ENCODE data around the gene BRD9.
"Not testable (repeated sequence)": the region's sequence is repeated elsewhere in the genome, so short reads cannot be mapped to it uniquely, and the experiment has no call there.

BRD9 gene

DNA sequence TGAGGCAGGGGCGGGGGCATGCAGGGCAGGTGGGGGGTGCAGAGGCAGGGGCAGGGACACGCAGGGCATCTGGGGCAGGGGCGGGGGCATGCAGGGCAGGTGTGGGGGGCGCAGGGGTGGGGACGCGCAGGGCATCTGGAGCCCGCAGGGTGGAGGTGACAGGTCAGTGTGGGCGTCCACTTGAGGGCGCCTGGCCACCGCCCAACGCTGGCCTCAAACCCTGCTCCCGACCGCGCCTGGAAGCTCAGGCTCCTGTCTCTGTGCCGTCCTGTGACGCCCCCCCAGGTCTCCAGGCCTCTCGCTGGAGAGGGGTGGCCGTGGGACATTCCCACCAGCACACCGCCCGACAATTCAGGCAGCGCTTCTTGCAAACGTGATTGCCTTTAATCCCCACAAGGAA is 48.7 kb downstream of the BRD9 start:
- not testable (repeated sequence) for DNase-seq (ENCODE audit: low read depth)

DNA sequence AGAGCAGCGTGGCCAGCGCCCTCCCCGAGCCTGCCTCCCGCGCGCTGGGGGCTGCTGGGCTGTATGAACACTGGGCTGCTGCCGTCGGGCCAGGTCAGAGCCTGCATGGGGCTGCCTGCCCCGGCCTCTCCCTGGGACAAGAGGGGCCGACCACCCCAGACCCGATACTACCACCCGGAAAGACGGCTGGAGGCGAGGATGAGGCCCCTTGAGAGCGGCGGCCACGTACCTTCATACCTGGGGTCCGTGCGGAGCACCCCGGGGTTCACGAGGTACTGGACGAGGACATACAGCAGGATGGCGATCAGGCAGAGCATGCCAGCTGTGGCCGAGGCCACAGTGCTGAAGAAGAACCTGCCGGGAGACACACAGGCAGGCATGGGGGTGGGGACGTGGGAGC is 49.2 kb downstream of the BRD9 start:
- not testable (repeated sequence) for DNase-seq (ENCODE audit: low read depth)

DNA sequence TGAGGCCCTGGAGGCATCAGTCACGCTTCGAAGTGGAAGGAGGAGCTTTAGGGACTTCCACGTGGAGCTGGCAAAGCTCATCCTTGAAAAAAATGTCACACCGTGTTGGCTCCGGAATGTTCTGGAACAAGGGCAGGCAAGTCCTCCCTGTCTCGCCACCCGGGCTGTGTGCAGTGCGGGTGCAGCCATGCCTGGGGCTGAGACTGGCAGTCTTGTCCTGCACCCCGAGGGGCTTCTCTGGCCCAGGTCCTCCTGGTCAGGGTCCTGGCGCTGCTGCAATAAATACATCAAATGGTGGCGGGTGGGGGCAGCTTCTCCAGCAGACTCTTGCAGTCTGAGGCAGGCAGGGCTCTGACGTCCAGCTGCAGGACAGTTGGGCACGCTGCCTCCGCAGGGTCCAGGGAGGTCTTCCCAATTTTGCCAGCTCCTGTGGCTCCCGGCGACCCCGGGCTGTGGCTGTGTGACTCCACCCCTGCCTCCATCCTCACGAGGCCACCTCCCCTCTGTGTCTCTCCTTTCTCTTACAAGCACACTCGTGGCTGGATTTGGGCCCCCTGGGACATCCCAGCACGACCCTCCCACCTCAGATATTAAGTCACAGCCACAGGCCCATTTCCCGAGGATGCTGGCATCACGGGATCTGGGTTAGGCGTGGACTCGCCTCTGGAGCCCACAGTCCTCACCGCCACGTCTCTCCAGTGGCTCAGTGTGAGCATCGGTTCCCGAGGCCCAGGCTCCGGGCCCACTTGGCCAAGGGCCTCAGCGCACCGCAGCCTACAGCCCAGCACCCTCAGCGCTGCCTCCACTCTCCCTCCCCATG is 50.0 kb downstream of the BRD9 start:
- DNase-seq (ENCODE audit: low read depth), result not testable (repeated sequence)

DNA sequence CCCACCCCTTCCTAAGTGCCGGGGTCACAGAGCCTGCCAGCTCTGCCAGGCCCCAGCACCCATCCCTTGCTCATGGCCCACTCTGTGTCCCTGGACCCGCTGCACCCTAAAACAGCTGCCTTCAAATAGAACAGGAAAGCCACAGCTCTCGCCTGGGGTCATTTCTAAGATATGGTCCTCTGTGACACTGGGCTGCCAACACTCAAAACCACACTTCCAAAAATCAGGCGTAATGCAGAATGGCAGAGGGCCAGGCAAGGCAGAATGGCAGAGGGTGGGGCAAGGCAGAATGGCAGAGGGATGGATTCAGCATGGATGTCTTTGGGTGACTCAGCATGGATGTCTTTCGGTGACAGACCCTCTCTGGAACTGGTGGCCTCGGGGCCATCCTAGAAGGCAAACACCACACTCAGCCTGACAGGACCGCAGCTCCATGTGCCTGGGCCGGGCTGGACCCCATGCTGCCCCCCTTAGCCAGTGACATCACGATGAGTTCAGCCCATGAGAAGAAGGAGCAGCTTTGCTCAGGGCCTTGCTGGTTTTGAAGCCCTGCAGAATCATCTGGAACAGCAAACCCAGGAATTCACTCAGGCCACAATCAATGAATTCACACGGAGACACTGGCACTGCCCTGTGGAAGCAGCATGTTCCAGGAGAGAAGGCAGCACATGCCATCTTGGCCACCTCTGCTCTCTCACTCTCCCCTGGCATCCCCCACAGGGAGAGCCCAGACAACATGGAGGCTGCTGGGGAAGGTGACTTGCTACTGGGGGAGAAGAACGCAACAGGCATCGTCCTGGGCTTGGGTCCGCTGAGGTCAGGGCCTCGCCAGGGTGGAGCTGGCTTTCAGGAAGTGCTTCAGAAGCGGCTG is 50.8 kb downstream of the BRD9 start:
- DNase-seq (ENCODE audit: low read depth), result not testable (repeated sequence)

DNA sequence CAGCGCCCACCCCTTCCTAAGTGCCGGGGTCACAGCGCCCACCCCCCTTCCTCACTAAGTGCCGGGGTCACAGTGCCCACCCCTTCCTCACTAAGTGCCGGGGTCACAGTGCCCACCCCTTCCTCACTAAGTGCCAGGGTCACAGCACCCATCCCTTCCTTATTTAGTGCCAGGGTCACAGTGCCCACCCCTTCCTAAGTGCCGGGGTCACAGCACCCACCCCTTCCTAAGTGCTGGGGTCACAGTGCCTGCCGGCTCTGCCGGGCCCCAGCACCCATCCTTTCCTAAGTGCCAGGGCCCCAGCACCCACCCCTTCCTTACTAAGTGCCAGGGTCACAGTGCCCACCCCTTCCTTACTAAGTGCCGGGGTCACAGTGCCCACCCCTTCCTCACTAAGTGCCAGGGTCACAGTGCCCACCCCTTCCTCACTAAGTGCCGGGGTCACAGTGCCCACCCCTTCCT is 51.6 kb downstream of the BRD9 start:
- not testable (repeated sequence) for DNase-seq (ENCODE audit: low read depth)

DNA sequence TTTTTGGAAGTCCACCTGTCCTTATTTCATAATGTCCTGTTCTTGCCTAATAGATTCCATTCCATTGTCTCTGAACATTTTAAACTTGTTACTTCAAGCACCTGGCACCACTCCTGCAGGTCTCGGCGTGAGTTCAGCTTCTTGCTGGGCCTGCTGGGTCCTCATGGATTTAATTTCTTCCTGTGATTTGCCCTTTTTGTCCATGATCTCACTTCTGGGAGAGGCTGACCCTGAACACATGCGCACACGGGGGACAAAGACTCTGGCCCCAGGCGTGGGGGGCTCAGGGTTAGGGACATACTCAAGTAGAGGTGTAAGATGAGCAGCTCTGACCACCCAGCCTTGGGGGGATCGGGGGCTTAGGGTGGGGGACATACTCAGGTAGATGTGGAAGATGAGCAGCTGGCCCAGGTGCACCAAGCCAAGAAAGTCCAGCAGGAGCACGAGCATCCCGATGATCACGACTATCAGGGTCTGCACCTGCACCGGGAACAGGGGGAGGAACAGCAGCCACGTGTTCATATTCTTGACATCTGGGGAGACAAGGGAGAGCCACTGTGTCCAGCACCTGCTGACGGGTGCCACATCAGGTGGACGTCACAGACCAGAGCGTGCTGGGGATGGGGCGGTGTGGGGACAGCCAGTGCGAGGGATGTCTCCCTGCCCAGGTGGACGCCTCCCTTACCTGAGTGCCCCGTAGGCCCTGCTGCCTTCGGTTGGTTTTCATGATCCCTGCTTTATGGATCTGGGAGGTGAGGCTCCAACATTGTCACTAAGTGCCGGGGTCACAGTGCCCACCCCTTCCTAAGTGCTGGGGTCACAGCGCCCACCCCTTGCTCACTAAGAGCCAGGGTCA is 52.3 kb downstream of the BRD9 start:
- not testable (repeated sequence) for DNase-seq (ENCODE audit: low read depth)

DNA sequence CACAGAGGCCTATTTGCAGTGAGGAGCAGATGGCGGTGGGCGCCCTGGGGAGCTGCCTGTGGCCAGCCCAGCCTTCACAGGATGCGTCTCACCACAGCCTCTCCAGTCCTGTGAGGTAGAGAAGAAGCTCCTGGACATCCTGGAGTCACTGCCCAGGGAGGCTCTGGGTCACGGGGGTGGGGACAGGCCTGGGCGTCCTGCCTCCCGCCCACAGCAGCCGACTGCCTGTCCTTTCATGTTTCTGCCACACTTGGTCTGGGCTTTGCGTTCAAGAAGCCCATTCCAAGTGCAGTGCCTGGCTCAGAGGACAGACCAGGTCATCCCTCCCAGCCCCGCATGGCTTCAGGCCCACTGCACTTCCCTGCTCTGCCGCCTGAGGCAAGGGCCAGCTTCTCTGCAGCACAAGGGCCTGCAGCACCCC is 54.2 kb downstream of the BRD9 start:
- not testable (repeated sequence) for DNase-seq (ENCODE audit: low read depth)

DNA sequence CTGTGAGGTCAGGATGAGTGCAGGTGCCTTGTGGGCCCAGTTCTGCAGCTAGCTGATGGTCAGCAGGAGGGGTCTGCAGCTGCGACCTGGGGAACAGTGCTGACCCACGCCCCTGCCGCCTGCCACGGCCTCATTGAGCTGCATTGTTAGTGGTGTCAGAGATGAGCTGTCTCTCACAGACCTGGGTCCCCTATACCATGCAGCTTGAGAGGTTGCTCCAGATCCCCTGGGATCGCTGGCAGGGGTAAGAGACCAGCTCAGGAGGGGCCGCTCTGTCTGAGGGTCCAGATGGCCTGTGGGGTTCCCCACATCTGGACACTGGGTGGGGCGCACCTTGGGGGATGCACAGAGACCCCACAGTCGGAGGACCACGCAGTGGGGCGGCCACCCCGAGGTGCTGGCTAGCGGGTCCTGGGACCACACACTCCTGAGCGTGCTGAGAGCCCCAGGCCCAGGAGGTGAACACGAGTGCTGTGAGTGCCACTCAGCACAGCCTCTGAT is 54.9 kb downstream of the BRD9 start:
- DNase-seq (ENCODE audit: low read depth), result not testable (repeated sequence)

DNA sequence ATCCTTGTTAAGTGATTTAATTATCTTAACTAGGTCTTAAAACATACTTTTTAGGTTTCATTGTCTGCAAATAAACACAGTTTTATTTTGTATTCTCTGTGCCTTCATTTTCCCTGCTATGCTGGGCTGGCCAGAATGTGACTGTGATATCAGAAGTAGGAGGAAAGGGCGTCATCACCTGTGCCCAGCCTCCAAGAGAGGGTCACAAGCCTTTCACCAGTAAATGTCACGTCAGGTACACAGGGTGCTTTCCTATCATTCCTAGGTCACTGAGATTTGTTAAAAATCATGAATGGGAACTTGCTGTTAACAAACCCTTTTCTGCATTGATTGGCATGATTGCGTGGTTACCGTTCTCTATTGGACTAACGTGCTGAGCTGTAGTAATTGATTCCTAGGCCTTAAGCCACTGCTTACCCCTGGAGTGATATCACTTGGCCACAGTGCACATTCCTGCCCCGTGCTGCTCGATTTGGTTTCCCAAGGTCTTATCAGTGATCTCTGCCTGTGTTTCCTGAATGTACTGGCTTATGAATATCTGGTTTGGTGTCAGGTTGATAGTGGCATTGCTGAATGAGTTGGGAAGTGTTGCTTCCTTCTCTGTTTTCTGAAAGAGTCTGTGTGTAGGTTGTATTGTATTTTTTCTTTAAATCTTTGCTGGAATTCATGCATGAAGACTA is 56.5 kb downstream of the BRD9 start:
- not testable (repeated sequence) for DNase-seq (ENCODE audit: low read depth)

DNA sequence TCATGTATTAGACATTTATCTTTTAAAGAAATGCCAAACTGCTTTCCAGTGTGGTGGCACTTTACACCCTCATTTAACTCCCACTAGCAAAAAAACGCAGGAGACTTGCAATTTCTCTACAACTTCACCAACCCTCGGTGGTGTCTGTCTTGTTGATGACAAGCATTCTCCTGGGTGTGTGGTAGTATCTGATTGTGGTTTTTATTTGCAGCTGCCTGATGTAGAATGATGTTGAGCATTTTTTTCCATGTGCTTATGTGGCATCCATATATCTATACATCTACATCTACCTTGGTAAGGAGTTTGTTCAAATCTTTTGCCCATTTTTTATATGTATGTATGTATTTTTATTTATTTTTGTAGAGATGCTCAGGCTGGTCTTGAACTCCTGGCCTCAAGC is 58.6 kb downstream of the BRD9 start:
- not testable (repeated sequence) for DNase-seq (ENCODE audit: low read depth)

DNA sequence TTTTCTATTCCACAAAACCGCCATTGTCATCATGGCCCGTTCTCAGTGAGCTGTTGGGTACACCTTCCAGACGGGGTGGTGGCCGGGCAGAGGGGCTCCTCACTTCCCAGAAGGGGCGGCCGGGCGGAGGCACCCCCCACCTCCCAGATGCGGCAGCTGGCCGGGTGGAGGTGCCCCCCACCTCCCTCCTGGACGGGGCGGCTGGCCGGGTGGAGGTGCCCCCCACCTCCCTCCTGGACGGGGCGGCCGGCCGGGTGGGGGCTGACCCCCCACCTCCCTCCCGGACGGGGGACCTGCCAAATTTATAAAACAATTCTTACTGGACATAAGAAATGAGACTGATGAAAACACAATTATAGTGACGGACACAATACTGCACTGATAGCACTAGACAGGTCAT is 64.4 kb downstream of the BRD9 start:
- DNase-seq (ENCODE audit: low read depth), result not testable (repeated sequence)

DNA sequence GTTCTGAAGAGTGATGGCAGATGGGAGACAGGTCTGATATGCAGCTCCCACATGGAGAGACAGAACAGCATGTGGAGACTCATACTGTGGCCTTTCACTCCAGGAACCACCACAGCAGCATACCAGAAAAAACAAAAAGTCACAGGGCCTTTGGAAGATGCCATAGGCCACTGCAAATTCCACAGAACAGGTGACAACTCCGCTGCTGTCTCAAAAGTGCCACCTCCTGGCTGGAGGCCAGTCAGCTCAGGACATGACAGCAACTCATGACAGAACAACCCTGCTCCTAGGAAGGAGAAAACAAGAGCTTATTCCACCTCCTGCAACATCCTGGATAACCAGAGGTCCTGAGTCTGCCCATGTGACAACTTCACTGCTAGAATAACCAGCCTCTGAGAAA is 67.1 kb downstream of the BRD9 start:
- DNase-seq (ENCODE audit: low read depth), result not testable (repeated sequence)

DNA sequence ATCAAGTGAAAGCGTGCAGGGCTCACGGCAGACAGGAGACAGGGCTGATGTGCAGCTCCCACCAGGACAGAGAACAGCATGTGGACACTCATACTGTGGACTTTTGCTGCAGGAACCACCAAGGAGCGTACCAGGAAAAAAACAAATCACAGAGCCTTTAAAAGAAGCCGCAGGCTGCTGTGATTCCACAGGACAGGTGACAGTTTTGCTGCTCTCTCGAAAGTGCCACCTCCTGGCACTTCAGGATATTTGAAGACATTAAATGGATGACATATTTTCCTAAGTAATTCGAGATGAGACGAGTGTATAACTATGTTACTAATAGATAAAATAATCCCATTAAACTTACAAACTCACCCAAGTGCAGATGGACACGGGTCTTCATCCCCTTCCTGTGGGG is 71.1 kb downstream of the BRD9 start:
- DNase-seq (ENCODE audit: low read depth), result no peak

DNA sequence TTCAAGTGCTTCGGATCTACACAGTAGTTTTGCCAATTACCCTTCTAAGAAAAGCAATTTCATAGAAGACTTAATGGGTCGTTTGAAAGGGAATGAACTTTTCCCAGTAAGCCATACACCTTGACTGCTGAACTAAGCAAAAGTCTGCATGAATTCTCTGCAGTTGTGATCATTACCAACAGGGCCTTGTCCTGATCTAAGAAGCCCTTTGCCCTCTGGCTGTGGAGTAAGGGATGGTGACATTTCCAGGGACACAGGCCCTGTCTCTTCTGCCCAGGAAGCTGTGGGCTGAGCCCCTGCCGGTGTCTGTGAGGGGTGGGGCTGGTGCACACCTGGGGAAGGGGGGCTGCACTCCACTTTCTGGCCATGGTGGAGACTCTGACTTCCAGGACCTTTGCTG is 72.4 kb downstream of the BRD9 start:
- DNase-seq (ENCODE audit: low read depth), result no peak

DNA sequence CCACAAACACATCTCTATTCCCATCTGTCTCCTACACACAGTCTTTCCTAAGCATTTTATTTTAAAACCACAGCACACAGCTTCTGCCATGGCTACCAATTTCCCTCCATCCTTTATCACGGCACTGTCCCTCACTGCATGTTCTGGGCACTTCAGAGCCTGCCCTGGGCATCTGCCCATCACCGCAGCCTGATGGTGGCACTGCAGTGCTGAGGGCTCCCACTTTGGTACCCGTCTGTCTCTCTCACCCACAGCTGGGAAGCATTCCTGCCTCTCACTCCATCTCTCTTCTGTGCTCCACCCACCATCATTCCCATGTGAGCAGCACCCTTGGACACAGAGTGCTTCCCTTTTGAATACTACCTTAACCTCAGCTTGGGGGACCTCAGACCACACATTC is 73.5 kb downstream of the BRD9 start:
- no peak for DNase-seq (ENCODE audit: low read depth)

DNA sequence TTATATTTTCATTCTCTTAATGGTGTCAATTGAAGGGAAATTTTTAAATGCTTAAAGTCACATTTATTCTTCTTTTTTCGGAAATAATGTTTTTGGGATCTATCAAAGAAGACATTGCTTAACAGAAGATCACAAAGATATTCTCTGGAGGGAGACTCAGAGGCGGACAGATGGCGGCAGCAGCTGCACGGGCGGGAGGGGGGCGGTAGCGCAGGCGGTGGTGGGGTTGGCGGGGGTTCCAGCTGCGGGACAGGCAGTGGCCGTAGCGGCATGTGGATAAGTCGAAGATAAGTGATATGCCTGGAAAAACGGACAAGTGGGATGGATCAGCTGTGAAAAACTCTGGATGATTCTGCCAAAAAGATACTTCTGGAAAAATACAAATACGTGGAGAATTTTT is 76.4 kb downstream of the BRD9 start:
- no peak for DNase-seq (ENCODE audit: low read depth)

DNA sequence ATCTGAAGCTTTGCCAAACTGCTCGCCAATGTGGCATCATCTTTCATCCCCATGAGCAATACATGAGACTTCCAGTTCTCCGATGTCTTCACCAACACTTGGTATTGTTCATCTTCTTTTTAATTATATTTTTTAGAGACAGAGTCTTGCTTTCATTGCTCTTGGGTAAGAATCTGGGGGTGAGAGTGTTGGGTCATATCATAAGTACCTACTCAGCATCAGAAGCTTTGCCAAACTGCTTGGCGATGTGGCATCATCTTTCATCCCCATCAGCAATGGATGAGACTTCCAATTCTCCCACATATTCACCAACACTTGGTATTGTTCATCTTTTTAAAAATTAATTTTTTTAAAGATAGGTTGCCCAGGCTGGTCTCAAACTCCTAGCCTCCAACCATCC is 77.2 kb downstream of the BRD9 start:
- no peak for DNase-seq (ENCODE audit: low read depth)
